ENCODE results near the gene SEPTIN5.
A peak's percentile ranks its signal among the peaks of the same experiment; 100 is the strongest.

GRCh38 chr22:19756288-19757128 lies 42.2 kb downstream of the SEPTIN5 start:
- peak; percentile 57 for TF ChIP-seq CTCF (IDR thresholded peaks at IDR 0.05)
- TF ChIP-seq EZH2 (IDR thresholded peaks at IDR 0.05): peak; percentile 94
